ENCODE measurements around the gene TNFSF9. TPM values are rescaled to one million over a fixed set of nuclear protein-coding genes. Genes with fewer than 3 reads are reported as not detected.
"Not testable (repeated sequence)": the region's sequence is repeated elsewhere in the genome, so short reads cannot be mapped to it uniquely, and the experiment has no call there.

TNFSF9 gene
- total RNA-seq, 4 donors from 2014 or later, result 0.66 to 1.3 (median 1.2) TPM; not detected in 1

GRCh38 chr19:6535558-6536137 is 4.8 kb downstream of the TNFSF9 start:
- Histone ChIP-seq H3K4me3 (no peak overlapping the region), H3K36me3 (peaks cover 0 to 13% (median 0%) of the 10 kb centered on the region in 3 donors), H3K9me3 (no peaks in the 10 kb centered on the region), H3K27ac (no peak overlapping the region), H3K27me3 (peaks cover 0 to 31% of the 10 kb centered on the region in 2 donors), H3K4me1 (peaks cover 0 to 21% (median 14%) of the 10 kb centered on the region in 4 donors)
- 90 to 95% methylated on average over 10 of the region's 10 CpGs for WGBS, 2 donors
- DNase-seq (ENCODE audit: low spot score in 2 of 2), result no peak
- TF ChIP-seq POLR2A (IDR thresholded peaks at IDR 0.05) (no peak), EP300 (IDR thresholded peaks at IDR 0.05) (no peak)
- TF ChIP-seq, protein P1, sequence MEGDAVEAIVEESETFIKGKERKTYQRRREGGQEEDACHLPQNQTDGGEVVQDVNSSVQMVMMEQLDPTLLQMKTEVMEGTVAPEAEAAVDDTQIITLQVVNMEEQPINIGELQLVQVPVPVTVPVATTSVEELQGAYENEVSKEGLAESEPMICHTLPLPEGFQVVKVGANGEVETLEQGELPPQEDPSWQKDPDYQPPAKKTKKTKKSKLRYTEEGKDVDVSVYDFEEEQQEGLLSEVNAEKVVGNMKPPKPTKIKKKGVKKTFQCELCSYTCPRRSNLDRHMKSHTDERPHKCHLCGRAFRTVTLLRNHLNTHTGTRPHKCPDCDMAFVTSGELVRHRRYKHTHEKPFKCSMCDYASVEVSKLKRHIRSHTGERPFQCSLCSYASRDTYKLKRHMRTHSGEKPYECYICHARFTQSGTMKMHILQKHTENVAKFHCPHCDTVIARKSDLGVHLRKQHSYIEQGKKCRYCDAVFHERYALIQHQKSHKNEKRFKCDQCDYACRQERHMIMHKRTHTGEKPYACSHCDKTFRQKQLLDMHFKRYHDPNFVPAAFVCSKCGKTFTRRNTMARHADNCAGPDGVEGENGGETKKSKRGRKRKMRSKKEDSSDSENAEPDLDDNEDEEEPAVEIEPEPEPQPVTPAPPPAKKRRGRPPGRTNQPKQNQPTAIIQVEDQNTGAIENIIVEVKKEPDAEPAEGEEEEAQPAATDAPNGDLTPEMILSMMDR (IDR thresholded peaks at IDR 0.05), result no peak

GRCh38 chr19:6539514-6539913 is 8.7 kb downstream of the TNFSF9 start:
- Histone ChIP-seq H3K4me1 (peaks cover 0 to 6% (median 0%) of the 10 kb centered on the region in 4 donors), H3K27me3 (peaks cover 0 to 2% of the 10 kb centered on the region in 2 donors), H3K27ac (no peak overlapping the region), H3K36me3 (peaks cover 0 to 11% (median 0%) of the 10 kb centered on the region in 3 donors), H3K9me3 (no peaks in the 10 kb centered on the region), H3K4me3 (no peak overlapping the region)
- TF ChIP-seq EP300 (IDR thresholded peaks at IDR 0.05), result no peak
- TF ChIP-seq POLR2A (IDR thresholded peaks at IDR 0.05), result no peak
- TF ChIP-seq, protein P1 (IDR thresholded peaks at IDR 0.05), result no peak
- DNase-seq (ENCODE audit: low spot score in 2 of 2), result no peak
- 81 to 91% methylated on average over 6 of the region's 6 CpGs for WGBS, 2 donors

DNA sequence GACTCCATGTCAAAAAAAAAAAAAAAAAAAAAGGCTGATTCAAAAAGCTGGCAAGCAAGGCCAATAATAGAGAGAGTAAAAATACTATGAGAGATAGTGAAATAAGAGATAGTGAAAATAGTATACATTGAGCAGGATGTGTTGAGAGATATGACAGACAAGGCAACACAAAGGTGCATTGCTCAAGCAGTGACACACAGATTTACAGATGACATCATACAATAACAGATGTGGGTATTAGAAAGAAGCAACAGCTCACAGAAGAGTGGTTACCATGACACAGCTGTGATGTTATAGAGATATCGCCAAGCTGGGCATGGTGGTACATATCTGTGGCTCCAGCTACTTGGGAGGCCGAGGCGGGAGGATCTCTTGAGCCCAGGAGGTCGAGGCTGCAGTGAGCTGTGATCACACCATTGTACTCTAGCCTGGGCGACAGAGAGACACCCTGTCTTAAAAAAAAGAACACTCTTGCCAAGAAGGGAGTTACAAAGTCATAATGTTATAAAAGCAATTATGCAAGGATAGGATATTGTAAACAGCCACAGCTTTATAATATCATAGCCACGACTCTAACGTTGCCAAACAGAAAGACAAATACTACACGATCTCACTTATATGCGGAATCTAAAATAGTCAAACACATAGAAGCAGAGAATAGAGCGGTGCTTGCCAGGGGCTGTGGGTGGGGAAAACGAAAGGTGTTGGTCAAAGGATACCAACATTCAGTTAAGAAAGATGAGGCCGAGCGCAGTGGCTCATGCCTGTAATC is 10.3 kb downstream of the TNFSF9 start:
- Histone ChIP-seq H3K4me1 (peaks cover 0 to 6% (median 0%) of the 10 kb centered on the region in 4 donors), H3K9me3 (no peaks in the 10 kb centered on the region), H3K4me3 (no peak overlapping the region), H3K36me3 (peaks cover 0 to 1% (median 0%) of the 10 kb centered on the region in 3 donors), H3K27ac (no peak overlapping the region), H3K27me3 (no peaks in the 10 kb centered on the region)
- TF ChIP-seq POLR2A (IDR thresholded peaks at IDR 0.05) (no peak), EP300 (IDR thresholded peaks at IDR 0.05) (no peak)
- TF ChIP-seq, protein P1 (IDR thresholded peaks at IDR 0.05), result no peak
- no peak for DNase-seq (ENCODE audit: low spot score in 2 of 2)
- WGBS, 2 donors, result 66 to 77% methylated on average over 13 of the region's 13 CpGs

GRCh38 chr19:6543866-6544347 is 13.1 kb downstream of the TNFSF9 start:
- TF ChIP-seq POLR2A (IDR thresholded peaks at IDR 0.05) (no peak), EP300 (IDR thresholded peaks at IDR 0.05) (no peak)
- TF ChIP-seq, protein P1 (IDR thresholded peaks at IDR 0.05), result no peak
- WGBS, 2 donors, result 75 to 83% methylated on average over 11 of the region's 11 CpGs
- H3K27me3 ChIP-seq, result no peaks in the 10 kb centered on the region
- H3K36me3 ChIP-seq, result no peaks in the 10 kb centered on the region
- peaks cover 0 to 8% (median 0%) of the 10 kb centered on the region in 4 donors for H3K9me3 ChIP-seq
- H3K4me1 ChIP-seq, result no peaks in the 10 kb centered on the region
- H3K4me3 ChIP-seq, result no peak overlapping the region
- H3K27ac ChIP-seq, result no peak overlapping the region
- DNase-seq (ENCODE audit: low spot score in 2 of 2), result no peak

- H3K4me3 ChIP-seq; DNase-seq (ENCODE audit: low spot score in 2 of 2); H3K27ac ChIP-seq; H3K4me1 ChIP-seq; H3K36me3 ChIP-seq: not testable (repeated sequence)
- H3K27me3 ChIP-seq, result peaks cover 0 to 16% of the 10 kb centered on the region in 2 donors
- H3K9me3 ChIP-seq, result peaks cover 0 to 17% (median 0%) of the 10 kb centered on the region in 4 donors
- WGBS, 2 donors, result 88 to 91% methylated on average over 6 of the region's 6 CpGs
These were observed 19.9 kb downstream of the TNFSF9 start for GRCh38 chr19:6550679-6551078.
